ENCODE data around the gene NRTN. TPM values are rescaled to one million over a fixed set of nuclear protein-coding genes. Genes with fewer than 3 reads are reported as not detected.

NRTN gene
- total RNA-seq, 1 experiment from 2014 or later: 2.6 TPM

GRCh38 chr19:5857203-5858081 is 52.6 kb downstream of the NRTN start:
- ChIA-PET POLR2A (no interaction called here), CTCF (no interaction called here)
- intact Hi-C loops (cut with micrococcal nuclease; ENCODE audit: unreplicated experiment): no loop called here
- no TSS peak for BruUV-seq (replicated peaks)
- no peak for DNase-seq
- H3K27me3 Mint-ChIP-seq (ENCODE audit: insufficient read depth, unreplicated experiment): no peaks in the 10 kb centered on the region
- H3K9me3 Mint-ChIP-seq (ENCODE audit: unreplicated experiment): no peaks in the 10 kb centered on the region
- Histone ChIP-seq H3K27me3 (replicated peaks; ENCODE audit: control insufficient read depth, insufficient read depth, low read length) (no peaks in the 10 kb centered on the region), H3K4me3 (ENCODE audit: low read depth, low read length) (no peak overlapping the region), H3K9me3 (0 out of 2 replicates have a peak, but pooled peaks cover 4% of the 10 kb centered on the region), H3K36me3 (ENCODE audit: control insufficient read depth, insufficient read depth, low read length) (no peaks in the 10 kb centered on the region), H3K4me1 (peaks cover 6% of the 10 kb centered on the region; the same call in 1 of the 2 replicates)
- TF ChIP-seq CTCF (IDR thresholded peaks at IDR 0.05; ENCODE audit: insufficient read depth in 1 of 2, low read depth in 1 of 2, low read length in 1 of 2, severe bottlenecking in 1 of 2, unreplicated experiment in 1 of 2): no peak
- H3K4me1 Mint-ChIP-seq (ENCODE audit: low read depth, unreplicated experiment): no peaks in the 10 kb centered on the region
- no peak overlapping the region for H3K27ac Mint-ChIP-seq (ENCODE audit: unreplicated experiment)
- H3K4me3 Mint-ChIP-seq (ENCODE audit: unreplicated experiment): no peak overlapping the region
- H3K36me3 Mint-ChIP-seq (ENCODE audit: insufficient read depth, unreplicated experiment): no peaks in the 10 kb centered on the region

GRCh38 chr19:5863030-5863665 is 58.3 kb downstream of the NRTN start:
- Histone ChIP-seq H3K36me3 (ENCODE audit: control insufficient read depth, insufficient read depth, low read length) (no peaks in the 10 kb centered on the region), H3K4me1 (peaks cover 6% of the 10 kb centered on the region; the same call in 1 of the 2 replicates), H3K27me3 (replicated peaks; ENCODE audit: control insufficient read depth, insufficient read depth, low read length) (no peaks in the 10 kb centered on the region), H3K9me3 (no peaks in the 10 kb centered on the region), H3K4me3 (ENCODE audit: low read depth, low read length) (no peak overlapping the region)
- intact Hi-C loops (cut with micrococcal nuclease; ENCODE audit: unreplicated experiment): no loop called here
- no peaks in the 10 kb centered on the region for H3K9me3 Mint-ChIP-seq (ENCODE audit: unreplicated experiment)
- no peaks in the 10 kb centered on the region for H3K36me3 Mint-ChIP-seq (ENCODE audit: insufficient read depth, unreplicated experiment)
- H3K27ac Mint-ChIP-seq (ENCODE audit: unreplicated experiment): no peak overlapping the region
- H3K27me3 Mint-ChIP-seq (ENCODE audit: insufficient read depth, unreplicated experiment): no peaks in the 10 kb centered on the region
- TF ChIP-seq CTCF (IDR thresholded peaks at IDR 0.05; ENCODE audit: insufficient read depth in 1 of 2, low read depth in 1 of 2, low read length in 1 of 2, severe bottlenecking in 1 of 2, unreplicated experiment in 1 of 2): no peak
- POLR2A ChIA-PET: no interaction called here
- DNase-seq: no peak
- CTCF ChIA-PET: no interaction called here
- H3K4me1 Mint-ChIP-seq (ENCODE audit: low read depth, unreplicated experiment): no peaks in the 10 kb centered on the region
- no peak overlapping the region for H3K4me3 Mint-ChIP-seq (ENCODE audit: unreplicated experiment)
- BruUV-seq (replicated peaks): no TSS peak

- no peak for TF ChIP-seq CTCF (IDR thresholded peaks at IDR 0.05; ENCODE audit: insufficient read depth in 1 of 2, low read depth in 1 of 2, low read length in 1 of 2, severe bottlenecking in 1 of 2, unreplicated experiment in 1 of 2)
- H3K9me3 Mint-ChIP-seq (ENCODE audit: unreplicated experiment): no peaks in the 10 kb centered on the region
- no peaks in the 10 kb centered on the region for H3K27me3 ChIP-seq (replicated peaks; ENCODE audit: control insufficient read depth, insufficient read depth, low read length)
- DNase-seq: no peak
- ChIA-PET POLR2A (no interaction called here), CTCF (interaction anchor here (0.6 kb wide), 1 partner anchor 13 kb away, joined by 3 read pairs; no protein-coding TSS in a partner anchor)
- no TSS peak for BruUV-seq (replicated peaks)
- H3K36me3 ChIP-seq (ENCODE audit: control insufficient read depth, insufficient read depth, low read length): no peaks in the 10 kb centered on the region
- no peaks in the 10 kb centered on the region for H3K27me3 Mint-ChIP-seq (ENCODE audit: insufficient read depth, unreplicated experiment)
- no peaks in the 10 kb centered on the region for H3K4me1 Mint-ChIP-seq (ENCODE audit: low read depth, unreplicated experiment)
- intact Hi-C loops (cut with micrococcal nuclease; ENCODE audit: unreplicated experiment): no loop called here
- no peak overlapping the region for H3K27ac Mint-ChIP-seq (ENCODE audit: unreplicated experiment)
- H3K9me3 ChIP-seq: no peaks in the 10 kb centered on the region
- H3K36me3 Mint-ChIP-seq (ENCODE audit: insufficient read depth, unreplicated experiment): no peaks in the 10 kb centered on the region
- H3K4me1 ChIP-seq: peaks cover 6% of the 10 kb centered on the region; the same call in 1 of the 2 replicates
- H3K4me3 Mint-ChIP-seq (ENCODE audit: unreplicated experiment): no peak overlapping the region
- H3K4me3 ChIP-seq (ENCODE audit: low read depth, low read length): no peak overlapping the region
Measured at GRCh38 chr19:5864013-5864720, 59.3 kb downstream of the NRTN start.

Data from Caco-2 (cell line).